ENCODE results near the gene LGR5. TPM values are rescaled to one million over a fixed set of nuclear protein-coding genes. Genes with fewer than 3 reads are reported as not detected.

Gene LGR5, protein sequence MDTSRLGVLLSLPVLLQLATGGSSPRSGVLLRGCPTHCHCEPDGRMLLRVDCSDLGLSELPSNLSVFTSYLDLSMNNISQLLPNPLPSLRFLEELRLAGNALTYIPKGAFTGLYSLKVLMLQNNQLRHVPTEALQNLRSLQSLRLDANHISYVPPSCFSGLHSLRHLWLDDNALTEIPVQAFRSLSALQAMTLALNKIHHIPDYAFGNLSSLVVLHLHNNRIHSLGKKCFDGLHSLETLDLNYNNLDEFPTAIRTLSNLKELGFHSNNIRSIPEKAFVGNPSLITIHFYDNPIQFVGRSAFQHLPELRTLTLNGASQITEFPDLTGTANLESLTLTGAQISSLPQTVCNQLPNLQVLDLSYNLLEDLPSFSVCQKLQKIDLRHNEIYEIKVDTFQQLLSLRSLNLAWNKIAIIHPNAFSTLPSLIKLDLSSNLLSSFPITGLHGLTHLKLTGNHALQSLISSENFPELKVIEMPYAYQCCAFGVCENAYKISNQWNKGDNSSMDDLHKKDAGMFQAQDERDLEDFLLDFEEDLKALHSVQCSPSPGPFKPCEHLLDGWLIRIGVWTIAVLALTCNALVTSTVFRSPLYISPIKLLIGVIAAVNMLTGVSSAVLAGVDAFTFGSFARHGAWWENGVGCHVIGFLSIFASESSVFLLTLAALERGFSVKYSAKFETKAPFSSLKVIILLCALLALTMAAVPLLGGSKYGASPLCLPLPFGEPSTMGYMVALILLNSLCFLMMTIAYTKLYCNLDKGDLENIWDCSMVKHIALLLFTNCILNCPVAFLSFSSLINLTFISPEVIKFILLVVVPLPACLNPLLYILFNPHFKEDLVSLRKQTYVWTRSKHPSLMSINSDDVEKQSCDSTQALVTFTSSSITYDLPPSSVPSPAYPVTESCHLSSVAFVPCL
- total RNA-seq = 13.8 to 31.0 TPM (median 14.3 TPM) in 3 replicates
- long read RNA-seq, full-length matches to known transcripts = 22 of 28 reads
- long read RNA-seq, partial matches to known transcripts = 0 of 28 reads
- long read RNA-seq, other reads (novel, unspliced or antisense) = 6 of 28 reads

- H3K27ac Mint-ChIP-seq (ENCODE audit: unreplicated experiment) = peak within 1 kb of the TSS; percentile 75
- peak; percentile 29 for TF ChIP-seq CTCF (IDR thresholded peaks at IDR 0.05)
- peak; percentile 79 for DNase-seq (ENCODE audit: low spot score)
- peaks cover 2% of the 10 kb centered on the region for H3K36me3 Mint-ChIP-seq (ENCODE audit: low read depth)
- H3K27me3 Mint-ChIP-seq (ENCODE audit: low read depth) = peaks cover 7% of the 10 kb centered on the region
- peaks cover 39% of the 10 kb centered on the region for H3K4me1 Mint-ChIP-seq (ENCODE audit: low read depth)
- peak within 1 kb of the TSS; percentile 77 for H3K4me3 Mint-ChIP-seq (ENCODE audit: unreplicated experiment)
- peaks cover 12% of the 10 kb centered on the region for H3K9me3 Mint-ChIP-seq (ENCODE audit: low read depth)
Observed at GRCh38 chr12:71439613-71440344, at the start of gene LGR5. LGR5 (plus strand) TSS chr12:71439798; CDS start chr12:71440081, 283 bp downstream.

DNA sequence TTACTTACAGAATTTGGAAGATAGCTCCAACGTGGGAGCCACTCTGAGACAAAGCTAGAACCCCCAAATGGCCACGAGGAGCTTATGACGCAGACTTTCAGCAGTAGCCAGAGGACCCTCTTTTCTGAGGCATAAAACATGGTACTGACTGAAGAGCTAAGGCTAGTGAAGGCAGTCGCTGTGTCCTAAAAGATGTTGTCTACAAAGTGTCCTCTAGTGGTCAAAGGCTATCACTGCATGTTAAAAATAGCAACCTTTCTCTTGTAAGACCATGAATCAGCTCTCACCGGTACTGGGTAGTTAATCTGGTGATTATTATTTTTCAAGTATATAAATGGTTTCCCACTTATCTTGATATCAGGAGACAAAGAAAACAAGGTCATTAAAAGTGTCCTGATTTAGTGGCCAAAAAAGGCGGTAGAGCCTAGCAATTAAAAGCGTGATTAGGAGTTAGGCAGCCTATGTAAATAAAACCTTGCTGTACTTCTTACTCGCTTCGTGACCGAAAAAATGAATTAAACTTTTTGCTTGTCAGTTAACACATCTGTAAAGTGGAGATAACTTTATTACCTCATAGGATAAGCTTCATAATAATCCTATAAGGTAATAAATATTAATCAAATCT lies 47.0 kb upstream of the LGR5 start:
- Mint-ChIP-seq H3K4me1 (ENCODE audit: low read depth) (peaks cover 21% of the 10 kb centered on the region), H3K36me3 (ENCODE audit: low read depth) (no peaks in the 10 kb centered on the region), H3K4me3 (ENCODE audit: unreplicated experiment) (no peak overlapping the region), H3K27ac (ENCODE audit: unreplicated experiment) (no peak overlapping the region), H3K27me3 (ENCODE audit: low read depth) (no peaks in the 10 kb centered on the region), H3K9me3 (ENCODE audit: low read depth) (peaks cover 4% of the 10 kb centered on the region)
- TF ChIP-seq CTCF (IDR thresholded peaks at IDR 0.05) = peak; percentile 87
- DNase-seq (ENCODE audit: low spot score) = no peak

DNA sequence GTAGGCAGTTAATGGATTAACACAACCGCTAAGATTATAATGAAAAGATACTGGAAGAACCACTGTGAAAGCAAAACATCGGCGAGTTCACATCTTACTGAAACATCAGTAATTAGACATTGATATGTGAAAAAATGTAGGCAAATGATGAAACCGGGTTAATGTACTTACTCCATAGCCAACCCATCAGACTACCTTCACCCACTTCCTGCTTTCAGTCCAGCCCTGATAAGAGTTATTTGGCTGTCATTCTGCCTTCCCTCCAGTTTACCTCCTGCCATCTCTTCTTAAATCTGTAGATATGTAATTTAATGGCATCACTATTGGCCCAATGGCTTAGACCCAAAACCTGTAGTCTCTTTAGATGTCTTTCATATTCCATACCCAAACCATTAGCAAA lies 46.0 kb upstream of the LGR5 start:
- peaks cover 4% of the 10 kb centered on the region for H3K9me3 Mint-ChIP-seq (ENCODE audit: low read depth)
- no peaks in the 10 kb centered on the region for H3K36me3 Mint-ChIP-seq (ENCODE audit: low read depth)
- H3K4me1 Mint-ChIP-seq (ENCODE audit: low read depth) = peaks cover 26% of the 10 kb centered on the region
- no peak overlapping the region for H3K4me3 Mint-ChIP-seq (ENCODE audit: unreplicated experiment)
- H3K27me3 Mint-ChIP-seq (ENCODE audit: low read depth) = no peaks in the 10 kb centered on the region
- DNase-seq (ENCODE audit: low spot score) = no peak
- TF ChIP-seq CTCF (IDR thresholded peaks at IDR 0.05) = no peak
- no peak overlapping the region for H3K27ac Mint-ChIP-seq (ENCODE audit: unreplicated experiment)

DNA sequence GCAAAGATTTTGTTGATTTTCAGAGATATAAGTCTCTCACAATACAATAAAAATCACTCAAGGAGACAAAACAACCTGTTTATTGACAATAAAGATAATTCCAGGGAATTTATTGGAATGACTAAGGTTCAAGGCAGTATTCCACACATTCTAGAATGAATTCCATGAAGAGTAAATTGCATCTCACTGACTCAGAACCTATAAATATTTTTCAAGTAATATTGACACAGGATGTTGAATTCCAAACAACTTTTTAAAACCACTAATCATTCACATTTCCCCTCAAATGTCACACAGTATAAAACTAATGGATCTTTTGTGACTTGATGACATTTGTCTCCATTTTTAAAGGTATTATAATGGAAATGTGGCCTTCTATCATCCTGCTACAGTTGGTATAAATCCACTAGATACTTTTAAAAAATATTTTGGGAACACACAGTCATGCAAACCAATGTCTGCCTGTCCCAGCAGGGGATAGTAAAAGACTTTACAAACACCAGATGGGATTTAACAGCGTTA lies 42.1 kb upstream of the LGR5 start:
- H3K36me3 Mint-ChIP-seq (ENCODE audit: low read depth) = no peaks in the 10 kb centered on the region
- peak; percentile 71 for TF ChIP-seq CTCF (IDR thresholded peaks at IDR 0.05)
- no peak overlapping the region for H3K4me3 Mint-ChIP-seq (ENCODE audit: unreplicated experiment)
- H3K27me3 Mint-ChIP-seq (ENCODE audit: low read depth) = no peaks in the 10 kb centered on the region
- peaks cover 32% of the 10 kb centered on the region for H3K4me1 Mint-ChIP-seq (ENCODE audit: low read depth)
- peak overlapping the region; percentile 88 for H3K27ac Mint-ChIP-seq (ENCODE audit: unreplicated experiment)
- DNase-seq (ENCODE audit: low spot score) = no peak
- no peaks in the 10 kb centered on the region for H3K9me3 Mint-ChIP-seq (ENCODE audit: low read depth)
